ENCODE data around the gene EDN2. TPM values are rescaled to one million over a fixed set of nuclear protein-coding genes. Genes with fewer than 3 reads are reported as not detected.

EDN2 gene
- total and polyA plus RNA-seq, 7 donors, result 0.57 to 4.8 (median 1.5) TPM; not detected in 3

DNA sequence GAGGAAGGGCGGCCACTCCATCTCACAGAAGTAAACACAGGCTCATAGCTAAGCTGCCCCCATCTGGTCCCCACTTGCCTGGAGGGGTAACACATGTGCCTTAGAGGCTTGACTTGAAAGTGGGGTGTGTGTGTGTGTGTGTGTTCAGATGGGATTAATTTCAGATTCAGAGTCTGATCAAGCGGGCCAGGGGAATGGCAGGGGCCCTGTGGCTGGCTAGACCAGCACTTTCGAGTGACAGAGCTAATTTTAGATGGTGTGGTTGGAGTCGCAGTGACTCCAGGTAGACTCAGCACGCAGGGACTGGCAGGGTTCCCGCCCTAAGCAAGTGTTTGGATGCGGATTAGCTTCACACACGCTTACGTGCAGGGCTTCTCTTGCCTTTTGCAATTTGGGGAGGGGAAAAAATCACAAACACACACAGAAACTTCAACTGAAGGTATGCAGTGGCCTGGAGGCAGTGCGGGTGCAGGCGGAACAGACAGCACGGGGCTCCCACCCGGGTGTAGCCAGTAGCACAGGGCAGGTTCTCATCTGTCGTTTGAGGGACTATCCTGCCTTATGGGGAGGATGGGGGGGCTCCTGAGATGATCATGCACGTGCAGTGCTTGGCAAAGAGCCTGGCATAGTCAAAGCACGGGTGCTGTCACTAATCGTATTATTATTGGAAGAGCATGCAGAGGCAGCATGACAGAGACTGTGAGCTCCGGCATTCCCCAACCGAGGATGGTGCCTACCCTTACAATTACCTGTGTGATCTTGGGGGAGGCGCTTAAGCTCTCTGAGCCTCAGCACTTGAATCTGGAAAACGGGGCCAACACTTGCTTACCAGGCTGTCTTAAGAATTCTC lies 1.3 kb downstream of the EDN2 start:
- peak overlapping the region; percentile 60 to 81 (median 71) for H3K27ac ChIP-seq
- 53 to 83% methylated on average over 21 of the region's 21 CpGs for WGBS, 2 donors
- no peak overlapping the region for H3K4me3 ChIP-seq
- intact Hi-C loops (cut with DNase I), result no loop called here
- TF ChIP-seq EP300 (IDR thresholded peaks at IDR 0.05) (no peak), POLR2AphosphoS5 (IDR thresholded peaks at IDR 0.05) (no peak), POLR2A (IDR thresholded peaks at IDR 0.05) (no peak)
- TF ChIP-seq, protein P1, sequence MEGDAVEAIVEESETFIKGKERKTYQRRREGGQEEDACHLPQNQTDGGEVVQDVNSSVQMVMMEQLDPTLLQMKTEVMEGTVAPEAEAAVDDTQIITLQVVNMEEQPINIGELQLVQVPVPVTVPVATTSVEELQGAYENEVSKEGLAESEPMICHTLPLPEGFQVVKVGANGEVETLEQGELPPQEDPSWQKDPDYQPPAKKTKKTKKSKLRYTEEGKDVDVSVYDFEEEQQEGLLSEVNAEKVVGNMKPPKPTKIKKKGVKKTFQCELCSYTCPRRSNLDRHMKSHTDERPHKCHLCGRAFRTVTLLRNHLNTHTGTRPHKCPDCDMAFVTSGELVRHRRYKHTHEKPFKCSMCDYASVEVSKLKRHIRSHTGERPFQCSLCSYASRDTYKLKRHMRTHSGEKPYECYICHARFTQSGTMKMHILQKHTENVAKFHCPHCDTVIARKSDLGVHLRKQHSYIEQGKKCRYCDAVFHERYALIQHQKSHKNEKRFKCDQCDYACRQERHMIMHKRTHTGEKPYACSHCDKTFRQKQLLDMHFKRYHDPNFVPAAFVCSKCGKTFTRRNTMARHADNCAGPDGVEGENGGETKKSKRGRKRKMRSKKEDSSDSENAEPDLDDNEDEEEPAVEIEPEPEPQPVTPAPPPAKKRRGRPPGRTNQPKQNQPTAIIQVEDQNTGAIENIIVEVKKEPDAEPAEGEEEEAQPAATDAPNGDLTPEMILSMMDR (IDR thresholded peaks at IDR 0.05), result no peak
- no peaks in the 10 kb centered on the region for H3K9me3 ChIP-seq
- no peaks in the 10 kb centered on the region for H3K36me3 ChIP-seq
- peaks cover 0 to 91% (median 82%) of the 10 kb centered on the region in 4 donors for H3K4me1 ChIP-seq
- no peak for DNase-seq
- H3K27me3 ChIP-seq, result no peaks in the 10 kb centered on the region

DNA sequence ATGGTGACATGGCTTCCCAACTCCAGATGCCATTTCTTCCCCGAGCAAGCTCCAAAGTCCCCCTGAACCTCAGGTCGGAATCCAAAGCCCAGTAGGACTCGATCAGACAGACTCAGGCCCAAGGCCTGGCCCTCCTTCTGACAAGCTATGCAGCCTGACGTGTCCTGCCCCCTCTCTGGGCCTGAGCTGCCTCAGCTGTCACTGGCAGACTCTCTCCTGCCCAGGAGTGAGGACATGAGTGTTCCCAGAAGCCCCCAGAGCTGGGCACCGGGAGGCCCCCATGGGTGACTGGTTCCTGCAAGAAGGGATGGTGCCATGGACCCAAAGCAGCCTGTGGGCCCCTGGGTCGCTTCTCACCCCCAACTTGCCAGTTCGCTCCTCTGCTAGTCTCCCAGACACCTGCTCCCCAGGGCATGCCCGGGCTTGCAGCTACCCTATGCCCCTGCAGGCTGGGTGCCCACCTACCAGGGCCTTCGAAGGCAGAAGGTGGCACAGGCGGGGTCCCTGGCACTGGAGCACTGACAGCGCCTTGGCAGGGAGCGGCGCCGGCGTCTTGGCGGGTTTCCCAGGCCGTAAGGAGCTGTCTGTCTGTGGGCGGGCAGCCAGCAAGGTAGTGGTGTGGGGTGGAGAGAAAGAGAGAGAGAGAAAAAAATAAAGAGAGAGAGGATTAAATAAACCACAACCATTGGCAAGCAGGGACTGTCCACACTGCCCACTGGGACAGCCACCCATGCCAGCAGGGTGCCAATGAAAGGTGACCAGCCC lies 2.3 kb downstream of the EDN2 start:
- H3K27ac ChIP-seq, result peak overlapping the region; percentile 60 to 81 (median 71)
- no peaks in the 10 kb centered on the region for H3K27me3 ChIP-seq
- no peaks in the 10 kb centered on the region for H3K36me3 ChIP-seq
- intact Hi-C loops (cut with DNase I), result no loop called here
- H3K4me1 ChIP-seq, result peaks cover 0 to 84% (median 78%) of the 10 kb centered on the region in 4 donors
- WGBS, 2 donors, result 26 to 67% methylated on average over 18 of the region's 18 CpGs
- H3K9me3 ChIP-seq, result no peaks in the 10 kb centered on the region
- H3K4me3 ChIP-seq, result no peak overlapping the region
- peak; percentile 95 for DNase-seq
- TF ChIP-seq POLR2A (IDR thresholded peaks at IDR 0.05), result no peak
- TF ChIP-seq, protein P1 (IDR thresholded peaks at IDR 0.05), result no peak
- no peak for TF ChIP-seq EP300 (IDR thresholded peaks at IDR 0.05)
- TF ChIP-seq POLR2AphosphoS5 (IDR thresholded peaks at IDR 0.05), result peak; percentile 14 to 63 (median 40)

DNA sequence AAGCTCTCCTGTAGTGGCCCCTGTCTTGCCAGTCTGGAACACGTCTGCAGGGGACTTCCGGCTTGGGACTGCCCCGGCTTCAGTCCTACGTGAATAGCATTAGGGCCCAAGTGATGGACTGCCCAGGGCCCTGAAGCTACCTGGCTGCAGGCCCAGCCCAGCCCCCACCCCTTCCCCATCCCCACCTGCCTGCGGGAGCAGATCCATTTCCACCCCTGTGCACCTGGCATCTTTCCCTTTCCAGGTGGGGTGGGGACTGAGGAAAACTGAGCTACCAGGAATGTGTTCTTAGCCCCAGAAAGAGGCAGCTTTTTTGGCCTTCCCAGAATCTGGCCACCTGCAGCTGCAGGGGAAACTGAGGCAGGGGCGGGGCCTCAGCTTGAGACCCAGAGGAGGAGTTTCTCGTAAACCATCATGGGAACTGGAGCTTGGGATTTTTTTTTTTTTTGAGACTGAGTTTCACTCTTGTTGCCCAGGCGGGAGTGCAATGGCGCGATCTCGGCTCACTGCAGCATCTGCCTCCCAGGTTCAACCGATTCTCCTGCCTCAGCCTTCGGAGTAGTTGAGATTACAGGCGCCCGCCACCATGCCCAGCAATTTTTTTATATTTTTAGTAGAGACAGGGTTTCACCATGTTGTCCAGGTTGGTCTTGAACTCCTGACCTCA lies 3.2 kb downstream of the EDN2 start:
- 68 to 86% methylated on average over 15 of the region's 15 CpGs for WGBS, 2 donors
- Histone ChIP-seq H3K4me3 (no peak overlapping the region), H3K27me3 (no peaks in the 10 kb centered on the region), H3K36me3 (no peaks in the 10 kb centered on the region), H3K9me3 (no peaks in the 10 kb centered on the region), H3K27ac (peak overlapping the region in 3 of 4 donors; percentile 60 to 81 (median 74)), H3K4me1 (peaks cover 0 to 75% (median 68%) of the 10 kb centered on the region in 4 donors)
- intact Hi-C loops (cut with DNase I), result no loop called here
- TF ChIP-seq POLR2A (IDR thresholded peaks at IDR 0.05) (no peak), EP300 (IDR thresholded peaks at IDR 0.05) (no peak), POLR2AphosphoS5 (IDR thresholded peaks at IDR 0.05) (no peak)
- TF ChIP-seq, protein P1 (IDR thresholded peaks at IDR 0.05), result no peak
- no peak for DNase-seq

DNA sequence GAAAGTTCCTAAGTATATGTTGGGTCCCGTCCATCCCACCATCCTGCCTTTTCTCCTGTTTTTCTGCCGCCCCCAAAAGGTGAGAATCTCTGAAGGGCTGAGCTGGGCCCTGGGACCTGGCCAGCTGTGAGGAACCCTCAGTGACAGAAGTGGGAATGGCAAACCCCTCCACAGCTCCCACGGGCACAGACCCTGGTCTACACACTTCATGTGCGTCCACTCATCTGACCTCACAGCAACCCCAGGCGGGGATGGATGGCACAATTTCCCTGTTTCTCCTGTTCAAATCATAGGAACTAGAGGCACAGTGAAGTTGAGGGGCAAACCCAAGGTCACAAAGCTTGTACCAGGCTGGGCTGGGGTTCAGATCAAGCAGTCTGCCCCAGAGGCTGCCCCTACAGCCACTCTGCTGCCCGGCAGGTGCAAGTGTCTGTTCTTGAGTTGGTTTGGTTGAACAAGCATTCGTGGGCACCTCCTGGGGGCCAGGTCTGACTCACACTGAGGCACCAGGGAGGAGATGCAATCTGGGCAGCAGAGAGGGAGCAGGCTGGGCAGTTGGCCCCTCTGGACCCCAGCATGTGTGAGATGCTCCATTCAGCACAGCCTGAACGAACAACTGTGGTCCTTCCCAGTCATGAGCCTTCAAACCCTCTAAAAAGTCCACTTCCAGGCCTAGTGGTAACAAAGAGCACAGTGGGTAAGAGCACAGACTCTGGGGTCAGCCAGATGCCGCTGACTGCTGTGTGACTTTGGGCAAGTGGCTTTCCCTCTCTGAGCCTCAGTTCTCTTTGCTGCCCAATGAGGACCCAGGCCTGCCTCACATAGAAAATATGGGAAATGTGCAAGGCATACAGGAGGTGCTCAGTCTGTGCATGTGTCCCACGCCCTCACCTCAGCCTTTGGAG lies 4.0 kb downstream of the EDN2 start:
- no peak for DNase-seq
- H3K4me1 ChIP-seq, result peaks cover 0 to 74% (median 66%) of the 10 kb centered on the region in 4 donors
- H3K27me3 ChIP-seq, result no peaks in the 10 kb centered on the region
- 90 to 91% methylated on average over 10 of the region's 10 CpGs for WGBS, 2 donors
- no peaks in the 10 kb centered on the region for H3K9me3 ChIP-seq
- TF ChIP-seq EP300 (IDR thresholded peaks at IDR 0.05), result no peak
- no peak for TF ChIP-seq POLR2A (IDR thresholded peaks at IDR 0.05)
- TF ChIP-seq, protein P1 (IDR thresholded peaks at IDR 0.05), result no peak
- no peak for TF ChIP-seq POLR2AphosphoS5 (IDR thresholded peaks at IDR 0.05)
- H3K27ac ChIP-seq, result peak overlapping the region in 3 of 4 donors; percentile 60 to 76 (median 73)
- H3K4me3 ChIP-seq, result no peak overlapping the region
- intact Hi-C loops (cut with DNase I), result no loop called here
- H3K36me3 ChIP-seq, result no peaks in the 10 kb centered on the region
